ENCODE results near the gene PRRC2B.
"Not testable (repeated sequence)": the region's sequence is repeated elsewhere in the genome, so short reads cannot be mapped to it uniquely, and the experiment has no call there.

Gene PRRC2B

DNA sequence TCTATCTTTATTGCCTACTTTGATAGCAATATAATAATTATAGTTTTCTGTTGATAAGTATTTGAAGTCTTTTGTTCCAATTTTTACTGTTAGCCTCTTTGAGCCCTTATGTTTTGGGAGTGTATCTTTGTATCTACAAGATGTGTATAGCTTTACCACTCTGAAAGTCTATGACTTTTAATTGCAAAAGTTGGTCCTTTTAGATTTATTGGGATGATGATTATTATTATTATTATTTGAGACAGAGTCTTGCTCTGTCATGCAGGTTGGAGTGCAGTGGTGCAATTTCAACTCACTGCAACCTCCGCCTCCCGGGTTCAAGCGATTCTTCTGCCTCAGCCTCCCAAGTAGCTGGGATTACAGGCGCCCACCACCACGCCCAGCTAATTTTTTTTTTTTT is 78.2 kb downstream of the PRRC2B start:
- H3K27me3 ChIP-seq (ENCODE audit: control insufficient read depth, insufficient read depth, low read length); H3K4me3 ChIP-seq (ENCODE audit: low read depth, low read length); H3K4me1 ChIP-seq (ENCODE audit: control insufficient read depth, insufficient read depth, low read length); H3K9me3 ChIP-seq (ENCODE audit: control insufficient read depth, insufficient read depth, low read length); H3K9ac ChIP-seq (ENCODE audit: low read depth, low read length); H3K27ac ChIP-seq (ENCODE audit: low read depth, low read length): not testable (repeated sequence)
- H3K36me3 ChIP-seq (ENCODE audit: control insufficient read depth, insufficient read depth, low read length): peaks cover 98% of the 10 kb centered on the region

DNA sequence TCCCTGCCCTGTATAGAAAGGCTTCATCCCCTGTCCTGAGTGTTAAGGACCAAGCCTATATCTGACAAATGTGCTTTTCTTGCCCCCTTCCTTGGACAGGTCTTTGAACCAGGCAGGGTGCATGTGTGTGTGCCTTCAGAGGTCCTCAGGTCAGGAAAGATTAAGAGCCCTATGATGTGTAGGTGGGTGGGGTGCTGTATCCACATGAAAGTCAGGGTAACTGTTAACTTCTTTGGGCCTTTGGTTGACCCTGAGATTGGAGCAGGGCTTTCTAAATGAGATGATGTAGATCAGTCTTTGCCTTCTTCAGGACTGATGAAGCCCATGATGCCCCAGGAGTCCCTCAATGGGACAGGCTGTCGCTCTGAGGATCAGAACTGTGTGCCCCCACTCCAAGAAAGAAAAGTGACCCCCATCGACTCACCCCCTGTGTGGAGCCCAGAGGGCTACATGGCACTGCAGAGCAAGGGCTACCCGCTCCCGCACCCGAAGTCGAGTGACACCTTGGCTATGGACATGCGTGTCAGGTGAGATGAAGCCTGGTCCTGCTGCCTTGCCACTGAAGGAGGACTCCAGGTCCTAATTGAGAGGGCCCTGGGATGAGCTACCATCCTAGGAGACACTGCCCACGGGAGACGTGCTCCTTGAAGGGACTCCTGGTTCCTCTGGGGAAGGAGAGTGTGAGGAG is 79.5 kb downstream of the PRRC2B start:
- Histone ChIP-seq H3K27me3 (ENCODE audit: control insufficient read depth, insufficient read depth, low read length) (no peaks in the 10 kb centered on the region), H3K4me1 (ENCODE audit: control insufficient read depth, insufficient read depth, low read length) (no peaks in the 10 kb centered on the region), H3K4me3 (ENCODE audit: low read depth, low read length) (no peak overlapping the region), H3K27ac (ENCODE audit: low read depth, low read length) (no peak overlapping the region), H3K9me3 (ENCODE audit: control insufficient read depth, insufficient read depth, low read length) (no peaks in the 10 kb centered on the region), H3K9ac (ENCODE audit: low read depth, low read length) (no peak overlapping the region), H3K36me3 (ENCODE audit: control insufficient read depth, insufficient read depth, low read length) (peaks cover 97% of the 10 kb centered on the region)

DNA sequence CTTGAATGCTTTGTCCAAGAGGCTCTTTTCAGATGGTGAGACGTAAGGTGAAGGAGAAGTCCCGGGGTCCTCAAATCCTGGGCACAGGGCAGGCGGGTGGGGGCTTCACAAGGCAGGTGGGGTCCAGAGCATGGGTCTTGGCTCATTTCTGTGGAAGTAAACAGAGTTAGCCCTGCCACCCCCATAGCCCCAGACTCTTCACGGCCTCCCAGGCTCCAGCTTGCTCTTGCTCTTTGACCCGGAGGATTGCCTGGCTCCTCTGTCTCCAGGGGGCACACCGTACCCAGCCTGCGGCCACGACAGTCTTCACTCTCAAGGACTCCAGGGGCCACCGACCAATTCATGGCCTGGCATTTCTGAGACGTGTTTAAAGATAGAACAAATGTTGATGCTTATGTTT is 80.0 kb downstream of the PRRC2B start:
- no peak overlapping the region for H3K4me3 ChIP-seq (ENCODE audit: low read depth, low read length)
- no peak overlapping the region for H3K27ac ChIP-seq (ENCODE audit: low read depth, low read length)
- no peaks in the 10 kb centered on the region for H3K9me3 ChIP-seq (ENCODE audit: control insufficient read depth, insufficient read depth, low read length)
- no peaks in the 10 kb centered on the region for H3K27me3 ChIP-seq (ENCODE audit: control insufficient read depth, insufficient read depth, low read length)
- H3K4me1 ChIP-seq (ENCODE audit: control insufficient read depth, insufficient read depth, low read length): no peaks in the 10 kb centered on the region
- no peak overlapping the region for H3K9ac ChIP-seq (ENCODE audit: low read depth, low read length)
- H3K36me3 ChIP-seq (ENCODE audit: control insufficient read depth, insufficient read depth, low read length): peaks cover 96% of the 10 kb centered on the region

DNA sequence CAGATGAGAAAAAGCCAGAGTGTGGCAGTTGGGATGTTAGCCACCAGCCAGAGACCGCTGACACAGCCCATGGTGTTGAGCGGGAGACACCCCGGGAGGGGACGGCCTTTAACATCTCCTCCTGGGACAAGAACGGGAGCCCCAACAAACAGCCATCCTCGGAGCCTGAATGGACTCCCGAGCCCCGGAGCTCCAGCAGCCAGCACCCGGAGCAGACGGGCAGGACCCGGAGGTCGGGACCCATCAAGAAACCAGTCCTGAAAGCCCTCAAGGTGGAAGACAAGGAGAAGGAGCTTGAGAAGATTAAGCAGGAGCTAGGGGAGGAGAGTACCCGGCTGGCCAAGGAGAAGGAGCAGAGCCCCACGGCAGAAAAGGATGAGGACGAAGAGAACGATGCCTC is 80.8 kb downstream of the PRRC2B start:
- H3K36me3 ChIP-seq (ENCODE audit: control insufficient read depth, insufficient read depth, low read length): peaks cover 96% of the 10 kb centered on the region
- H3K27me3 ChIP-seq (ENCODE audit: control insufficient read depth, insufficient read depth, low read length): no peaks in the 10 kb centered on the region
- H3K9me3 ChIP-seq (ENCODE audit: control insufficient read depth, insufficient read depth, low read length): no peaks in the 10 kb centered on the region
- no peak overlapping the region for H3K27ac ChIP-seq (ENCODE audit: low read depth, low read length)
- no peak overlapping the region for H3K4me3 ChIP-seq (ENCODE audit: low read depth, low read length)
- H3K9ac ChIP-seq (ENCODE audit: low read depth, low read length): no peak overlapping the region
- no peaks in the 10 kb centered on the region for H3K4me1 ChIP-seq (ENCODE audit: control insufficient read depth, insufficient read depth, low read length)

- Histone ChIP-seq H3K9me3 (ENCODE audit: control insufficient read depth, insufficient read depth, low read length) (no peaks in the 10 kb centered on the region), H3K27me3 (ENCODE audit: control insufficient read depth, insufficient read depth, low read length) (no peaks in the 10 kb centered on the region), H3K4me3 (ENCODE audit: low read depth, low read length) (no peak overlapping the region), H3K36me3 (ENCODE audit: control insufficient read depth, insufficient read depth, low read length) (peaks cover 96% of the 10 kb centered on the region), H3K4me1 (ENCODE audit: control insufficient read depth, insufficient read depth, low read length) (no peaks in the 10 kb centered on the region), H3K27ac (ENCODE audit: low read depth, low read length) (peak overlapping the region; percentile 4), H3K9ac (ENCODE audit: low read depth, low read length) (no peak overlapping the region)
Observed at GRCh38 chr9:131475111-131475955, 81.4 kb downstream of the PRRC2B start.

DNA sequence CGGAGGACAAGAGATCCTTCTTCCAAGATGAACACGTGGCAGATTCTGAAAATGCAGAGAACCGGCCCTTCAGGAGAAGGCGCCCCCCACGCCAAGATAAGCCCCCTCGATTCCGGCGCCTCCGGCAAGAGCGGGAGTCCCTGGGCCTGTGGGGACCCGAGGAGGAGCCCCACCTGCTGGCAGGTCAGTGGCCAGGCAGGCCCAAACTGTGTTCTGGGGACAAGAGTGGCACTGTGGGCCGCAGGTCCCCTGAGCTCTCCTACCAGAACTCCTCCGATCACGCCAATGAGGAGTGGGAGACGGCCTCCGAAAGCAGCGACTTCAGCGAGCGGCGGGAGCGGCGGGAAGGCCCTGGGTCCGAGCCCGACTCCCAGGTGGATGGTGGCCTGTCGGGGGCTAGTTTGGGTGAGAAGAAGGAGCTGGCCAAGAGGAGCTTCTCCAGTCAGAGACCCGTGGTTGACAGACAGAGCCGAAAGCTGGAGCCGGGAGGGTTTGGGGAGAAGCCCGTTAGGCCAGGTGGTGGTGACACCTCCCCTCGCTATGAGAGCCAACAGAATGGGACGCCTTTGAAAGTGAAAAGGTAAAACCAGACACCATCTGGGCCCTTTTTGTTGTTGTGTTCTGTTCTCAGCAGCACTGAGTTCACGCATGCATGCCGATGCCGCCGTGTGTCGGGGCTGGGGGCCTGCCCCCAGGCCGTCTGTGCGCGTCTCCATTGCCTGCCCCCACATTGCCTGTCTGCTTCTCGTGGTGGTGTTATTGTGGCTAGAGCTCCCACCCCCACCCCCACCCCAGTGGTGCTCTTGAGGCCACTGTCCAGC is 82.3 kb downstream of the PRRC2B start:
- no peaks in the 10 kb centered on the region for H3K4me1 ChIP-seq (ENCODE audit: control insufficient read depth, insufficient read depth, low read length)
- no peak overlapping the region for H3K4me3 ChIP-seq (ENCODE audit: low read depth, low read length)
- H3K27ac ChIP-seq (ENCODE audit: low read depth, low read length): peak overlapping the region; percentile 4
- peaks cover 95% of the 10 kb centered on the region for H3K36me3 ChIP-seq (ENCODE audit: control insufficient read depth, insufficient read depth, low read length)
- no peak overlapping the region for H3K9ac ChIP-seq (ENCODE audit: low read depth, low read length)
- no peaks in the 10 kb centered on the region for H3K27me3 ChIP-seq (ENCODE audit: control insufficient read depth, insufficient read depth, low read length)
- H3K9me3 ChIP-seq (ENCODE audit: control insufficient read depth, insufficient read depth, low read length): no peaks in the 10 kb centered on the region

DNA sequence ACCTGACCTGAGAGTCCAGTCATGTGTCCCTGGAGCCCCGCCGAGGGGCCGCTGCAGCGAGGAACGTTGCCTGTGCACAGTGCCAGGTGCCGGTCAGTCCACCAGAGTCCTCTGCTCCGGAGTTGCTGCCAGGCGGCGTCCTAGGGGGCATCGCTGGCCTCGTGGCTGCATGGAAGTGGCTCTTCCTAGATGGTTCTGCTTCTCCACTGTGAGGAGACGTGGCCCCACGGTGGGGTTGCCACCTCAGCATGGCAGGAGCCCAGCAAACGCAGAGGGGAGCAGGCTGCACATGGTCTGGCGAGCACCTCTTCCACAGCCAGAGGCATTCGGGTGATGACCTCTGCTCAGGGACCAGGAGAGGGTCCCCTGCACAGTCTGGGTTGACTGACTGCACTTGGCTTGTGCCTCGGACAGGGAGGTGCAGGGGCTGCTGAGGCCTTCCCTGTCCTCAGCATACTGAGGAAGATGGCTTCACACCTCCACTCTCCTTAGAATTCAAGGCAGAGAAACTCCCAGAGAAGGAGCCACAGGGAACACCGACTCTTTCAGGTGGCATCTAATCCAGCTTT is 83.0 kb downstream of the PRRC2B start:
- H3K36me3 ChIP-seq (ENCODE audit: control insufficient read depth, insufficient read depth, low read length): peaks cover 95% of the 10 kb centered on the region
- H3K27ac ChIP-seq (ENCODE audit: low read depth, low read length): no peak overlapping the region
- H3K9ac ChIP-seq (ENCODE audit: low read depth, low read length): no peak overlapping the region
- no peaks in the 10 kb centered on the region for H3K27me3 ChIP-seq (ENCODE audit: control insufficient read depth, insufficient read depth, low read length)
- no peaks in the 10 kb centered on the region for H3K9me3 ChIP-seq (ENCODE audit: control insufficient read depth, insufficient read depth, low read length)
- H3K4me3 ChIP-seq (ENCODE audit: low read depth, low read length): no peak overlapping the region
- no peaks in the 10 kb centered on the region for H3K4me1 ChIP-seq (ENCODE audit: control insufficient read depth, insufficient read depth, low read length)

DNA sequence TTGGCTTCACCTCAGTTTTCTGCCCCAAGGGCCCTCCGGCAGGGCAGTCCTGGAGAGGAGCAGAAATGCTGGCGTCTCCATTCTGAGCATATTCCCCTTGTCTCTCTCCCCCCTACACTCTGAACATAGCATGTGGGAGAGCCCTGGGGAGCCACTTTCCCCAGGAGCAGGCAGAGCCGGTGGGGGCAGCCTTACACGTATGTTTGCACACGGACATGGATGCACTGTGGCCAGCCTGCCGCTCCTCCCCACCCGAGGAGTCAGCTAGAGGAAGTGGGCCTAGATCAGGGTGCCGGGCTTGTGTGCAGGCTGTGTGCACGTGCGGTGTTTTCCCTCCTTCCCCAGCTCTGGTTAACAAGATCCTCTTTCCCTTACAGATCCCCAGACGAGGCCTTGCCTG is 83.5 kb downstream of the PRRC2B start:
- no peak overlapping the region for H3K4me3 ChIP-seq (ENCODE audit: low read depth, low read length)
- H3K27me3 ChIP-seq (ENCODE audit: control insufficient read depth, insufficient read depth, low read length): no peaks in the 10 kb centered on the region
- H3K9me3 ChIP-seq (ENCODE audit: control insufficient read depth, insufficient read depth, low read length): no peaks in the 10 kb centered on the region
- H3K36me3 ChIP-seq (ENCODE audit: control insufficient read depth, insufficient read depth, low read length): peaks cover 96% of the 10 kb centered on the region
- no peak overlapping the region for H3K9ac ChIP-seq (ENCODE audit: low read depth, low read length)
- H3K4me1 ChIP-seq (ENCODE audit: control insufficient read depth, insufficient read depth, low read length): no peaks in the 10 kb centered on the region
- no peak overlapping the region for H3K27ac ChIP-seq (ENCODE audit: low read depth, low read length)

- Histone ChIP-seq H3K4me1 (ENCODE audit: control insufficient read depth, insufficient read depth, low read length) (no peaks in the 10 kb centered on the region), H3K9ac (ENCODE audit: low read depth, low read length) (no peak overlapping the region), H3K27me3 (ENCODE audit: control insufficient read depth, insufficient read depth, low read length) (no peaks in the 10 kb centered on the region), H3K27ac (ENCODE audit: low read depth, low read length) (peak overlapping the region; percentile 23), H3K36me3 (ENCODE audit: control insufficient read depth, insufficient read depth, low read length) (peaks cover 97% of the 10 kb centered on the region), H3K9me3 (ENCODE audit: control insufficient read depth, insufficient read depth, low read length) (no peaks in the 10 kb centered on the region), H3K4me3 (ENCODE audit: low read depth, low read length) (no peak overlapping the region)
Observed at GRCh38 chr9:131477816-131478419, 84.0 kb downstream of the PRRC2B start.

DNA sequence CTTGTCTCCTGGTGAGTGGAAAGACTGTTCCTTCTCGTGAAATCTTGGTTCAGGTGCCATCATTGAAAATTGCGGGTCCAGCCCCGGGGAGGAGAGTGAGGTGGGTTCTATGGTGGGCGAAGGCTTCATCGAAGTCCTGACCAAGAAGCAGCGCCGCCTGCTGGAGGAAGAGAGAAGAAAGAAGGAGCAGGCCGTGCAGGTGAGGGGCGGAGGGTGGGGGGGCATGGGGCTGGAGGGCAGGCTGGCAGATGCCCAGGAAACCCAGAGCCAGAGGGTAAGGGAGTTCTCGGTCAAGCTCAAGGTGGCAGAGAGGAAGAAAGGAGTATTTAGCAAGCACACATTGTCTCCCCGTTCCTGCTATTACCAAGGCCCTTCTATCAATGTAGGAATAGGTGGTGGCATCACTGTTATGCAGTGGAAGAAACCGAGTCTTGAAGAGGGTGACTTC is 84.6 kb downstream of the PRRC2B start:
- H3K36me3 ChIP-seq (ENCODE audit: control insufficient read depth, insufficient read depth, low read length): peaks cover 97% of the 10 kb centered on the region
- no peak overlapping the region for H3K9ac ChIP-seq (ENCODE audit: low read depth, low read length)
- H3K4me3 ChIP-seq (ENCODE audit: low read depth, low read length): no peak overlapping the region
- H3K27me3 ChIP-seq (ENCODE audit: control insufficient read depth, insufficient read depth, low read length): no peaks in the 10 kb centered on the region
- H3K4me1 ChIP-seq (ENCODE audit: control insufficient read depth, insufficient read depth, low read length): no peaks in the 10 kb centered on the region
- no peaks in the 10 kb centered on the region for H3K9me3 ChIP-seq (ENCODE audit: control insufficient read depth, insufficient read depth, low read length)
- no peak overlapping the region for H3K27ac ChIP-seq (ENCODE audit: low read depth, low read length)

All from HUES48 (cell line).